Fibroblast of lung (primary cell): ENCODE results near the gene DEK. TPM values are rescaled to one million over a fixed set of nuclear protein-coding genes. Genes with fewer than 3 reads are reported as not detected.
"Not testable (repeated sequence)": the region's sequence is repeated elsewhere in the genome, so short reads cannot be mapped to it uniquely, and the experiment has no call there.

Experiments
- DNase-seq, 2 donors: peaks; one replicate each; pipeline versions ENCODE4 v3.0.0 to v3.0.0-alpha.2; 2010; ENCODE audit warnings: low read depth in 2 of 2
- H2AFZ ChIP-seq: 2 replicates; pipeline ENCODE4 v1.5.1; 2012; ENCODE audit warnings: low read length, control low read depth, inconsistent platforms
- H3K27ac ChIP-seq: 2 replicates; pipeline ENCODE4 v1.5.1; 2011; ENCODE audit warnings: low read length, control low read depth; ENCODE audit not compliant: insufficient read depth
- H3K27me3 ChIP-seq: 2 replicates; pipeline ENCODE4 v1.5.1; 2011; ENCODE audit warnings: mild to moderate bottlenecking, low read length; ENCODE audit not compliant: control insufficient read depth, insufficient read depth
- H3K36me3 ChIP-seq: 2 replicates; pipeline ENCODE4 v1.5.1; 2011; ENCODE audit warnings: low read length; ENCODE audit not compliant: control insufficient read depth, insufficient read depth
- H3K4me1 ChIP-seq: 2 replicates; pipeline ENCODE4 v1.5.1; 2011; ENCODE audit warnings: low read length; ENCODE audit not compliant: control insufficient read depth, insufficient read depth; ENCODE audit errors: extremely low read depth
- H3K4me2 ChIP-seq: 2 replicates; pipeline ENCODE4 v1.5.1; 2011; ENCODE audit warnings: low read length, control low read depth; ENCODE audit not compliant: insufficient read depth; ENCODE audit errors: extremely low read depth
- H3K4me3 ChIP-seq, 4 experiments: fragments of 200-600 bp in 1 of 4; sonication (generic) in 1 of 4; replicated peaks in 1 of 4; 2 replicates each; pipeline ENCODE4 v1.5.1; 2011 to 2016; ENCODE audit warnings: low read length in 4 of 4, low read depth in 3 of 4, mild to moderate bottlenecking in 3 of 4, control low read depth in 2 of 4, inconsistent platforms in 1 of 4, mixed read lengths in 1 of 4; ENCODE audit not compliant: insufficient read depth in 1 of 4; ENCODE audit errors: control extremely low read depth in 1 of 4
- H3K79me2 ChIP-seq: 2 replicates; pipeline ENCODE4 v1.5.1; 2012; ENCODE audit warnings: mild to moderate bottlenecking, low read length, inconsistent platforms; ENCODE audit not compliant: control insufficient read depth, insufficient read depth
- H3K9ac ChIP-seq: 2 replicates; pipeline ENCODE4 v1.5.1; 2011; ENCODE audit warnings: mild to moderate bottlenecking, low read length, control low read depth; ENCODE audit not compliant: insufficient read depth
- H3K9me3 ChIP-seq: 2 replicates; pipeline ENCODE4 v1.5.1; 2012; ENCODE audit warnings: low read depth, low read length; ENCODE audit not compliant: control insufficient read depth, insufficient read depth
- H4K20me1 ChIP-seq: 2 replicates; pipeline ENCODE4 v1.5.1; 2011; ENCODE audit warnings: low read length; ENCODE audit not compliant: control insufficient read depth, insufficient read depth; ENCODE audit errors: extremely low read depth
- CTCF ChIP-seq, 2 donors: IDR thresholded peaks in 1 of 2; conservative IDR thresholded peaks in 1 of 2; 1 replicate in 1 of 2; 2 replicates in 1 of 2; pipeline ENCODE4 v1.5.1; 2011 to 2012; ENCODE audit warnings: low read length in 2 of 2, control low read depth in 1 of 2, inconsistent platforms in 1 of 2, low read depth in 1 of 2, mild to moderate bottlenecking in 1 of 2
- EZH2 ChIP-seq: IDR thresholded peaks from 2 replicates; pipeline ENCODE4 v1.5.1; 2012; ENCODE audit warnings: low read length, control low read depth, mild to moderate bottlenecking; ENCODE audit errors: missing control alignments
- polyA minus RNA-seq: library from RNA; depleted of rRNA, polyadenylated mRNA; stranded (reverse); fragments of >200 nt; gene quantifications from 2 replicates; pipeline ENCODE4 v1.2.3, GENCODE V29; 2011; ENCODE audit warnings: low replicate concordance
- polyA plus RNA-seq, 2 donors: library from polyadenylated mRNA; depleted of rRNA in 1 of 2; stranded (reverse) in 1 of 2; unstranded in 1 of 2; fragments of >200 nt; gene quantifications; 2 replicates each; pipeline ENCODE4 v1.2.1, GENCODE V29; 2011 to 2012; ENCODE audit warnings: missing spikeins in 1 of 2
- total RNA-seq: library from RNA; depleted of rRNA; stranded (reverse); fragments of >200 nt; gene quantifications from 2 replicates; pipeline ENCODE4 v1.2.1, GENCODE V29; 2014

Gene DEK
- 148 and 154 TPM in 2 replicates for total RNA-seq
- polyA plus RNA-seq = 108 TPM in 2 replicates
- polyA plus RNA-seq (2012) = 113 and 122 TPM in 2 replicates
- 1.4 and 1.7 TPM in 2 replicates for polyA minus RNA-seq

GRCh38 chr6:18264219-18264922, at the start of gene DEK:
Gene DEK, minus strand, starts transcription at chr6:18264530. Its CDS starts 543 bp downstream, at chr6:18263987.
- DNase-seq = peak; percentile 78 to 83
- H3K4me1 ChIP-seq = peaks cover 16% of the 10 kb centered on the region
- H3K36me3 ChIP-seq = no peaks in the 10 kb centered on the region
- H3K79me2 ChIP-seq = peaks cover 46% of the 10 kb centered on the region
- no peaks in the 10 kb centered on the region for H3K9me3 ChIP-seq
- peak within 1 kb of the TSS; percentile 94 for H3K27ac ChIP-seq
- peak within 1 kb of the TSS; percentile 89 for H3K4me2 ChIP-seq
- H3K9ac ChIP-seq = peak within 1 kb of the TSS; percentile 93
- no peaks in the 10 kb centered on the region for H3K27me3 ChIP-seq
- no peak for TF ChIP-seq EZH2
- TF ChIP-seq CTCF (conservative IDR thresholded peaks at IDR 0.05 in 1 of 2, IDR thresholded peaks at IDR 0.05 in 1 of 2; ENCODE audit: low read depth in 1 of 2, low read length in 2 of 2) = peak; percentile 45 to 54
- peak within 1 kb of the TSS; percentile 90 for H2AFZ ChIP-seq
- H3K4me3 ChIP-seq = peak within 1 kb of the TSS; percentile 88 to 97 (median 92)
- no peaks in the 10 kb centered on the region for H4K20me1 ChIP-seq

GRCh38 chr6:18312368-18312767, 48.0 kb upstream of the DEK start:
- Histone ChIP-seq H3K27me3 (no peaks in the 10 kb centered on the region), H3K9ac (no peak overlapping the region), H2AFZ (no peak overlapping the region), H3K4me1 (peaks cover 8% of the 10 kb centered on the region), H3K9me3 (no peaks in the 10 kb centered on the region), H3K4me2 (no peak overlapping the region), H3K36me3 (no peaks in the 10 kb centered on the region), H3K4me3 (no peak overlapping the region), H3K27ac (no peak overlapping the region), H3K79me2 (no peaks in the 10 kb centered on the region), H4K20me1 (no peaks in the 10 kb centered on the region)
- TF ChIP-seq EZH2 = no peak
- no peak for TF ChIP-seq CTCF (conservative IDR thresholded peaks at IDR 0.05 in 1 of 2, IDR thresholded peaks at IDR 0.05 in 1 of 2; ENCODE audit: low read depth in 1 of 2, low read length in 2 of 2)
- no peak for DNase-seq

GRCh38 chr6:18310010-18310409, 45.7 kb upstream of the DEK start:
- H4K20me1 ChIP-seq, H3K27ac ChIP-seq, DNase-seq, H3K9ac ChIP-seq, H3K4me2 ChIP-seq, H3K4me3 ChIP-seq, H3K79me2 ChIP-seq, H2AFZ ChIP-seq, H3K27me3 ChIP-seq, H3K36me3 ChIP-seq, H3K9me3 ChIP-seq: not testable (repeated sequence)
- H3K4me1 ChIP-seq = peaks cover 11% of the 10 kb centered on the region
